OCI-LY3 (cell line): Measurements from ENCODE around the gene DMBX1.

Source experiments
- EZH2phosphoT487 ChIP-seq: fragments of 200-600 bp; shearing (Covaris generic); IDR thresholded peaks from 2 replicates; pipeline ENCODE4 v1.6.1; 2018; ENCODE audit warnings: antibody characterized with exemption, mixed run types, low read depth
- TF ChIP-seq, protein P1 (sequence below): fragments of 200-600, 300-600 bp; sonication (generic); IDR thresholded peaks from 2 replicates; pipeline ENCODE4 v1.5.1; 2014; ENCODE audit warnings: antibody characterized with exemption, low read length, low read depth

GRCh38 chr1:46449223-46450159, 40.1 kb upstream of the DMBX1 start:
- TF ChIP-seq, protein P1, sequence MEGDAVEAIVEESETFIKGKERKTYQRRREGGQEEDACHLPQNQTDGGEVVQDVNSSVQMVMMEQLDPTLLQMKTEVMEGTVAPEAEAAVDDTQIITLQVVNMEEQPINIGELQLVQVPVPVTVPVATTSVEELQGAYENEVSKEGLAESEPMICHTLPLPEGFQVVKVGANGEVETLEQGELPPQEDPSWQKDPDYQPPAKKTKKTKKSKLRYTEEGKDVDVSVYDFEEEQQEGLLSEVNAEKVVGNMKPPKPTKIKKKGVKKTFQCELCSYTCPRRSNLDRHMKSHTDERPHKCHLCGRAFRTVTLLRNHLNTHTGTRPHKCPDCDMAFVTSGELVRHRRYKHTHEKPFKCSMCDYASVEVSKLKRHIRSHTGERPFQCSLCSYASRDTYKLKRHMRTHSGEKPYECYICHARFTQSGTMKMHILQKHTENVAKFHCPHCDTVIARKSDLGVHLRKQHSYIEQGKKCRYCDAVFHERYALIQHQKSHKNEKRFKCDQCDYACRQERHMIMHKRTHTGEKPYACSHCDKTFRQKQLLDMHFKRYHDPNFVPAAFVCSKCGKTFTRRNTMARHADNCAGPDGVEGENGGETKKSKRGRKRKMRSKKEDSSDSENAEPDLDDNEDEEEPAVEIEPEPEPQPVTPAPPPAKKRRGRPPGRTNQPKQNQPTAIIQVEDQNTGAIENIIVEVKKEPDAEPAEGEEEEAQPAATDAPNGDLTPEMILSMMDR: no peak
- TF ChIP-seq EZH2phosphoT487: no peak
